UCSD-AML1 (cell line): ENCODE measurements around the gene ENAH.

ENCODE experiments used
- DNase-seq: peaks from one replicate; lab custom pipeline; 2025; ENCODE audit not compliant: unreplicated experiment; lab: John Stamatoyannopoulos, UW

The ENAH gene

DNA sequence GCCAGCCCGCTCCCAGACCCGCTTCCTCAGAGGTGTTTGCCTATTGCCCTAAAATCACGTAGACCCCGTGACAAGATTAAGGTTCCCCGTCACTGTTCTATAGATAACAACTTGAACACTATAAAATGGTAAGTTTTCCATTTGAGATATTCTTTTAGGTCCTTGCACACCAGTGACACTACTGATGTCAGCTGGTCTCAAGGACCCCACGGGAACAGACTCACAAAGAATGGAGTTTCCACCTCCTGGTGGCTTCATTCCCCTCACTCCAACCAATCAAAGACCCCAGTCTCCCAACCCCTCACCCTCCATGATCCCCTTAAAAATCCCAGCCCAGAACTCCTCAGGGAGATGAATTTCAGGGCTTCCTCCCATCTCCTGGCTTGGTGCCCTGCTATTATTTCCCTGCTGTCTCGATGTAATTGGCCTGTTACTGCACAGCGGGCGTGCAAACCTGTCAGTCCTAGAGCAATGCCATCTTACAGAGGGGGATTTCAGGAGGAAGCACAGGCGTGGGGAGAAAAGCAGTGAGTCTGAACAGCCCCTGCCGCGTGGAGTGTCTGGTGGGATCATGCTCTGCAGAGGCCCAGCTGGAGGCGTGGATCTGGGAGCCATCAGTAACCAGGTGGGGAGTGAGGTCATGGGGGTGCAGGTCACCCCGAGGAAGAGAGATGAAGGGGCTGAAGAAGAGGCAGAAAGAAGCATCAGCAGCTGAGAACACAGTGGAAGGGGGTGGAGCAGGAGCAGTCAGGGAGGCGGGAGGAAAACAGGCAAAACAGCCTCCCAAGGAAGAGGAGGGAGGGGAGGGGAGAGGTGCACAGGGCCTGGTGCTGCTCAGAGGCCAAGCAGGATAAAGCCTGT is 190.0 kb downstream of the ENAH start:
- DNase-seq: no peak

DNA sequence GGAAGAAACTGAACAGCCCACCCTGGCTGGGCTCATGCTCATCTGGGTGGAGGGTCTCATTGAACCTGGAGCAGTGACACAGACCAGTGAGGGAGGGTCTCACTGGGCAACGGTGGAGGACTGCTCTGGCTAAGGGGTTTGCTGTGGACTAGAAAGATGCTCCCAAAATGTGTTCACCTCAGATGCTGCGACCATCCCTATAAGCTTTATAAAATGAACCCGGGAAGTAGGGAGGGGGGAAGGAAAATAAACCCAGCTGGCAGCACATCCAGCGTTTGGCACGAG is 190.6 kb downstream of the ENAH start:
- no peak for DNase-seq

DNA sequence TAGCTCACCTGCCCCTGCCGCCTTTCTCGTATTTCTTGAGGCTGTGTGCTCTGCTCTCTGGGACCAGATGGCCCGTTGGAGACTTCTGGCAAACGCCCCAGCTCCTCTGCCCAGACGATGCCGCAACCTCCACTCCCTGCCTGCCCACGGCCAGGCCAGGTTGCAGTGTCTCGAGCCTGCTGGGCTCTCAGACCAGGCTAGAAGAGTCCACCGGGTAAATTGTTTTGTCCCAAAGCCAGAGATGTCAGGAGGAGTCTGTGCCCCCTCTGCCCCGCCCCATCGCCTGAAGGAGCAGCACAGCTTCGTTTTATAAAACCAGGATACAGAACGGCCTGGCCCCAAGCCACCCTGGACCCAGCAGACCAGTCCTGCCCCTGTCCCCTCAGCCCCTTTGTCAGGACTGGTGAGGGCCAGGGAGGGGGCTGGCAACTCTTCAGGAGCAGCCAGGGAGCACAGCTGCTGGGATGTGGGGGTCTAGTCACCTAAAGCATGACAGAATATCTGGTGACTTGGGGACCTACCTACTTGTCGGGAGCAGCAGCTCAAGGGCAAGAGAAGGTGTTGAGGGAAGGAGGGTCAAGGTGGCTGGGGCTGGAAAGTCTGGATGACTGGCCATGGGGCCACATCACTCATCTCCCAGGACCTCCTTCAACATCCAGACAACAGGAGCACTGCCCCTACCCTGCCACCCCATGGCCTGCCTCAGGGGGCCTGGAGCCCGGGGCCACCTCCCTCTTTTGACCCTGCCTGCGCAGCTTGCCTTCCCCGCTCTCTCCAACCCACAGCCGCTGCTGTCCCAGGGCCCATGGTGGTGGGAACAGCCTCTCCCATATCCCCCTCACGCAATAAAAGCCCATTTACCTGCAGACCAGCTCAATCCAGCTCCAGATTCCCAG is 191.1 kb downstream of the ENAH start:
- no peak for DNase-seq

DNA sequence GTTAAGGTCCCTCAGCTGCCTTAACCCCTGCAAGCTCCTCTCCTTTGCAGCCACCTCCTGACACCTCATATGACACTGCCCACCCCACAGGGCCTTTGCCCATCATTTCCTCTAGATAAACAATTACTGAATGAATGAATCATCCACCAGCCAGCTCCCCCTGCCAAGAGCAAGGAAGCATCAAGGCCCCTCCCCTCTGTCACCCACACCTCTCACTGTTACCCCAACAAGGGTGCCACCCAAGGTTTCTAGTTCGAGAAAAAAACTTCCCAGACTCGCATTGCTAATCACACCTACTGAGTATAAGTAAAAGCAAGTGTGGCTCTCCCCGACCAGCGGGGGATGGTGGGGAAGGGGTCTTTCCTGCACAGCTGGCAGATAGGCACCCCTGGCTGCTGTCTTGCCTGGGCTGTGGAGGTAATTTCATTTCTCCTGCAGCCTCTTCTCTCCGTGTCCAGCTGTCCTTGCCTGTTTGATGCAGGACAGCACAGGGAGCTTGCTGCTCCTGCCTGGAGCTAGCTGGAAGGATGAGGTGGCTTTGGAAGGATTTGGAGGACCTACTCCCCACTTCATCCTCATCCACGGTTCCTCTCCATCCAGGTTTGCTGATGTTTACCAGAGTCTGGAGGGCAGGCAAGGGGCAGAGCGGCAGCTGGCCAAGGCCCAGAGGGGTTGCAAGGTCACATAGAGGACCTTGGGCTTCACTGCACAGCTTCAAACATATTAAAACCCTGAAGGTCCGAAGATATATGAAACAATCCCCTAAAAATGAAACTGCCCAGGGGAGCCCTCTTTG is 192.0 kb downstream of the ENAH start:
- DNase-seq: no peak

DNA sequence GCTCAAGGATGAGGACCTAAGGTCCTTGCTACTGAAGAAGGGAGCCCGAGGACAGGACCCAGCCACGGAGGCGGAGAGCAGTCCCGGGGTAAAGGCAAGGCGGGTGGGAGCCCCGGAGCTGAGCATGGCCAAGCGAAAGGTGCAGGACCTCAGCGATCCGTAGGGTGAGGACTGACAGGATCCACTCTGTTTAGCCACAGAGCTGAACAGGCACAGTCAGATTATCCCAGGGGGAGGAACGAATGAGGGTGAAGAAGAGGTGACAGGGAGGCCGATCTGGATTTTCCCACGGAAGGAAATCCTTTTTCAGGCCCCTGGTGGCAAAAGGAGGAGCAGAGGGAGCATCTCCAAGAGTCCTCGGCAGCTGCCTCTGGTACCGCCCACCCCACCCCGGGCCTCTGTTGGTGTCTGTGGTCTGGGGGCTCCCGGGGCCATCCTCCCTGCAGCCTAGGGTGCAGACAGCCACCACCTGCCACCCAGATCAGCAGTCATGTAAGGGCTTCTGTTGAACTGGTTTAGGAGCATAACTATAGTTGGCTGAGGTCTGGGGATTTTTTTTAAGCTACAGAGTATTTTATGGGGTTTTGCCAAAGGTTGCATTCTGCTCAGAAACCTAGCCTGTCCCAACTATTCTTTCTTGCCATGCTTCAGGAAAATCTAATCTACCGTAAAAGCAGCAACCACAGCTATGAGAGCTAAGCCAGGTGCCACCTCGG is 192.7 kb downstream of the ENAH start:
- DNase-seq: no peak

DNA sequence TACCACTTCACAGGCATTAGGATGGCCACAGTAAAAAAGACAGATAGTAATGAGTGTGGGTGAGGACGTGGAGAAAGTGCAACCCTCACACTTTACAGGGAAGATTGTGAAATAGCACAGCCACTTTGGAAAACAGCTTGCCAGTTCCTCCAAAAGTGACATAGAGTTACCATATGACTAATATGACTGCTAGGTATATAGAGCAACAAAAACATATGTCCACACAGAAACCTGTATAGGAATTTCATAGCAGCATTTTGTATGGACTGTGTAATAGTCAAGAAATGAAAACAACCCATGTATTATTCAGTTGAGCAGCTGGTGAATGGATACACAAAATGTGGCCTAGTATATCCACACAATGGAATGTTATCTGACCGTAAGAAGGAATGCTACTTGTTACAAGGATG is 194.7 kb downstream of the ENAH start:
- DNase-seq: no peak

DNA sequence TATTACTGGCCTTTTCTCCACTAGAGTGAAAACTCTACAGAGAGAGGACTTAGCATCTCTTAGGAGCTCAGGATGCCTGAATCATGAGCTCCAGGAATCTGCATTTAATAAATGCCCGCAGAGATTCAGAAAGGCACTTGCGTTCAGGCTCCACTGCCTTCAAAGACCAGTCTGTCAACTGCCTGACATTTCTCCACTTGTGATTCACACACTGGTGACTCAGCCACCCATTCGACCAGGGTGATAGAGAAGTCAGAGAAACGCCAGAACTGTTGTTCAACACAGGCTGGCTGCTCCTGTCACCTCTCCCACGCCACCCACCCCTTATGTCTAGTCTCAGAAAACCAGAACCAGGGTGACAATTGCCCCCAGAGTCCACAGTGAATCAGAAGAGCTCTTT is 198.2 kb downstream of the ENAH start:
- DNase-seq: no peak

DNA sequence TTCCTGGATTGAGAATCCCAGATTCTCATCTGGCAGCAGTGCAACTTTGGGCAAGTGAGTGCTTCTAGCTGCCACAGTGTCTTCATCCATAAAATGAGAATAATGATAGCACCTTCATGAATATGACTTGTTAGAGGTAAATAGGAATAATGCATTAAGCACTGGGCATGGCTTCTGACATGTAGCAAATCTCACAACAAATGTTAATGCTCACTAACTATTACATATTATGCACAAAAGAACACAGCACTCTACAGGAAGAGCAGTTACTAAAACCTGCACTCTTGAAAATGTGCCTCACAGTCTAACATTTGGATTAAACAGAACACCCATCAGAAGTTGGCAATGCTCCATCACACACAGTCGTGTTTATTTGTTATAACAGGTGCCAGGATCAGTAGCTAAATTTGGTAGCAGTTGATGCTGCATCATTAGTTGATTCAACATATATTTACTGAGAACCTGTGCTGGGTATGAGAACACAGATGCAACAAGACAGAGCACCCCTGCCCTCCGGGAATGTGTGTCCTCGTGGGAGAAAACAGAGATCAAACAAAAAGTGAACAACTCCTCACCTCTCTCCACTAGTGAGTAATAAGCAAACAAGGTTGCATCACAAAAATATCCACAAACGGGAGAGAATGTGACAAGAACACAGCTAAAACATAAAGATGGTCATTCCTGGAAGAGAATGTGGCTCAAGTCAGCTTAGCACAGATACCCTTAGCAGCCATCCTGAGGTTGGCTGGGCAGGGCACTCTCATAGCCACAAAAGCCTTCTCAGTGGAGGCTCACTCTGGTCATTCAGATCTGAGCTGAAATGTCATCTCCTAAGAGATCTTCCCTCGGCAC is 198.9 kb downstream of the ENAH start:
- no peak for DNase-seq

DNA sequence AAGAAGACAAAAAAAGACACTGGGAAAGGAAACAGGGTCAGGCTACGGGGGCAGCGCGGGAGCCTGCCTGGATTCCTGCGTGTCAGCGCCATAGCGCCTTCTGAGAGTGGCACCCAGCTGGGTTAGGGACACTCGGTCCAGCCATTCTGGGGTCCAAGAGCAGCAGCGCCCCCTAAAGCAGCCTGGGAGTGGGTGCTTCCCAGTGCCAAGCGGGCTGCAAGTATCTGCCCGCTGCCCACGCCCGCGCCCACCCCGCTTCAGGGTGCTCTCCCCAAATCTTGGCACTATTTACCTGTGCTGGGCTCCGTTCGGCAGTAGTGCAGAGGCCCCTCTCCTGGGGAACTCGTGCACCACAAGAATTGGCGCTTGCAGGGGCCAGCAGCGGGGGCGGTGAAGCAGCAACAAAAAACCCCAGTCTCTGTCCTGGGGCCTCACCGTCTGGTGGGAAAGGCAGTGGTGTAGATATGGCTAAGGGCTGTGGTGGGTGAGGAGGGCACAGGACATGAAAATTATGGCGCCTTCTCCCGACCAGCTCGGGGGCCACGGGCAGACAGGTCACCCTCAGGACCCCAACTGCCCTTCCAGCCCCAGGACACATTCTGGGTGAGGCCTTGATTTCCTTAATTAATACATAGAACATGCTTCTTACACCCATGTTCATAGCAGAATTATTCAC is 200.9 kb downstream of the ENAH start:
- no peak for DNase-seq

DNA sequence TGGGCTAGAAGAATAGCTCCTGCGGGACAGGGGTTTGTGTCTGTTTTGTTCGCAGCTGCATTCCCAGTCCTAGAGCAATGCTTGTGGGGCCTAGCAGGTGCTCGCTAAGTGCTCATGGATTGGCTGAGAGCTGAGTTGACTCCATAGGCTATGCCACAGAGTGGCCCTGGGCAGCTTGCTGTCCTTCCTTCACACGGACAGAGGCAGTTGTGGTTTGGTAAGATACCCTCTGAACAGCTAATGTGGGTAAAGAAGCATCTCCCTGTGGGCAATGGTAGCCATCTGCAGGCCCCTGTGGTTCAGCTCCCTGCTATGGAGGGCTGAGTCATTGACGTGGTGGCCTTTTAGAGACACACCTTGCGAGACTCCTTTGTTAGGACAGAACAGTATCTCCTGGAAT is 201.6 kb downstream of the ENAH start:
- no peak for DNase-seq

DNA sequence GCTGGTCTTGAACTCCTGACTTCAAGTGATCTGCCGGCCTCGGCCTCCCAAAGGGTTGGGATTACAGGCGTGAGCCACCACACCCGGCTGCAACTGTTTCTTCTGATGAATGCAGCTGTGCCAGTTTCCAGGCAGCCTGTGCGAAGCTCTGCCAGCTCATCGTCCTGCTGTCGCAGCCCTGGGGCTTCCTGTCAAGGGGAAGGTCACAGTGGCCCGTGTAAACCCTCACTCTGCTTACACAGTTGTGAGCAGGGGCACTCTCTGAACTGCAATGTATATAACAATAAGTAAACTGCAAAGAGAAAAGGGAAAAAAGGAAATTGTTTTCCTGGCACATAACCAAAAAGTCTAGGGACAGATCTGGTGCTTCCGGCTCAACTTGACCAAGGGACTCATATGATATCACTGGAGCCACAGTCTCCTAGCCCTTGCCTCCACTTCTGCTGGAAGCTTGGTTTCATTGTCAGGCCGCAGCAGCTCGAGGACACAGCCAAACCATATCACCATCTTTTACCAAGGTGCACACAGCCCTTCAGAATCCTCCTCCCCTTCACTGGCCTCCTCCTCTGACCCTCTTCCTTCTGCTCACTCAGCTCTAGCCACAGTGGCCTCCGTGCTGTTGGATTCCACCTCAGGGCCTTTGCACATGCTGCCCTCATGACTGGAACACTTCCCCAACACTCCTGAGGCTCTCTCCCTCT is 202.3 kb downstream of the ENAH start:
- DNase-seq: no peak

DNA sequence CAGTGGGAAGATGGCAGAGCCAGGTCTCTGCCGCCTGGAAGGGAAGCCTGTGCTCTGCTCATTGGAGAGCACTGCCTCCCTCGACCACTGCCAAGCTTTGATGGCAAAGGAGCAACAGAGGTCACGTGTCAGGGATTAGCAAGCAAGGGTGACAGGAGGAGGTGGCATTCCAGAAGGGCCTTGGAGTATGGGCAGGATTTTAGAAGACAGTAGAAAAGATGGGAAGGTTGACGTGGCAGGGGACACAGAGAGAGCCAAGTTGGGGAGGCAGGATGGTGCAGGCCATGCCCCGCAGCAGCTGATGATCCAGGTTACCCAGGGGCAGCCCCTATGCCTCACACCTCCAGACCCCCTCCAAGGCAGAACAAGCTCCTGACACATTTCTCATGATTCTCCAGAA is 203.1 kb downstream of the ENAH start:
- DNase-seq: no peak

DNA sequence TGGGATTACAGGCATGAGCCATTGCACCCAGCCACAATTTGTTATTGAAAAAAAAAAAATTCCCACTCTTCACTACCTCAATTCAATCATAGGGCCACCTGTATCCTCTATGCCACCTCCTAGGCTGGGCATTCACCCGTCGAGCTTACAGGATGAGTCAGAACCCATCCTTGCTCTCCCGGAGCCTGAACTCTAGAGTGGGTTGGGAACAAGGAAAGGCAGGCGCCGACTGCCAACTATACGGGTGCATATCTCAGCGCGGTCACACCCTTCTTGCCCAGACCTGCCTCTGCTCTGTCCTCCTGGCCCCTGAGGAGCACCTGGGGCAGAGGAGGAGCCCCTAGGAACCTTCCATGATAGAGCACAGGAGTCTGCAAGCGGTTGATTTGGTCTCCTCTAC is 203.7 kb downstream of the ENAH start:
- no peak for DNase-seq

DNA sequence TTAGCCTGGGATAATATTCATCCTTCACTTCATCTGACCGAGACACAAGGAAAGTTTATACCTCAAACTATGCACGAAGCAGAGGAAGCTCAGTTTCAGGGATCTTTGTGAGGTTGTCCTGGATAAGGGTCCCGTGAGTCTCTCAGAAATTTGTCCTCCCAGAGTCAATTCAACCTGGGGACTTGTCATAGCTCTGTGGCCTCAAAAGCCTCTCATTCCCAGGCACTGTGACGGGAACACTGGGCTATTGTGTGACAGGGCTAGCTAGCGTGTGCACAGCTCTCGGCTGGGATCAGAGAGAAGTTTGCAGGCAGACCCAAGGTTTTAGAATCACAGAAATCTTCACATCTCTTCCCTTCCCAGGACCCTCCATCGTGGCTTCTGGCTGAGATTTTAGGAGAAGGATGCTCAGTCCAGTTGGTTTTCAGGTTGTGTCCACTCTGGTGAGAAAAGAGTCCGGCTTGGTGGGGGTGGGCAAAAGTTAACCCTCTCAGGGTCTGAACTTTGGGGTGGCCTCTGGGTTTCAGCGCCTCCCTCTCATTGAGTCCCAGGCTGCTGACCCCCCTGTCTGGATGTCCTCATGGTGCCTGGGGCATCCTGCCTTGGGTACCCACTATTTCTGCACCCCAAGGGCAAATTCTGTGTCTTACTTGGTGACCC is 204.6 kb downstream of the ENAH start:
- DNase-seq: no peak

DNA sequence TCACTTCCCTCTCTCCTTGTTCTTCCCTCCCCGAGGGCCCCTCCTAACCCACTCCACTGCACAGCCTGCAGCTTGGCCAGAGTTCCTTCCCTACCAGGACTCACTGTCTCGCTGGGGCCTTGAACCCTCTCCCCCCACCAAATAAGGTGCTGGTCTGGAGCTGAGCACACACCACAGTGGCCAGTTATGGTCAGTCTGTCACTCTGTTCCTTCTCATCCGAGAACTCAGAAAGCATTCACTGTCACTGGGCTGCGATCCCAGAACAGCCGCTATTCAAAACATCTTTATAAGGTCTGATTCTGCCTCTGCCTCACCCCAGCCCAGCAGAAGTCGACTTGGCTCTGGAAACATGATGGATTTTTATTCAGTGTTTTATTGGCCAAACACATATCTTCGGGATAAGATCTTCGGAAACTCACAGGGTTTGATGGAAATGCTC is 205.3 kb downstream of the ENAH start:
- DNase-seq: no peak

DNA sequence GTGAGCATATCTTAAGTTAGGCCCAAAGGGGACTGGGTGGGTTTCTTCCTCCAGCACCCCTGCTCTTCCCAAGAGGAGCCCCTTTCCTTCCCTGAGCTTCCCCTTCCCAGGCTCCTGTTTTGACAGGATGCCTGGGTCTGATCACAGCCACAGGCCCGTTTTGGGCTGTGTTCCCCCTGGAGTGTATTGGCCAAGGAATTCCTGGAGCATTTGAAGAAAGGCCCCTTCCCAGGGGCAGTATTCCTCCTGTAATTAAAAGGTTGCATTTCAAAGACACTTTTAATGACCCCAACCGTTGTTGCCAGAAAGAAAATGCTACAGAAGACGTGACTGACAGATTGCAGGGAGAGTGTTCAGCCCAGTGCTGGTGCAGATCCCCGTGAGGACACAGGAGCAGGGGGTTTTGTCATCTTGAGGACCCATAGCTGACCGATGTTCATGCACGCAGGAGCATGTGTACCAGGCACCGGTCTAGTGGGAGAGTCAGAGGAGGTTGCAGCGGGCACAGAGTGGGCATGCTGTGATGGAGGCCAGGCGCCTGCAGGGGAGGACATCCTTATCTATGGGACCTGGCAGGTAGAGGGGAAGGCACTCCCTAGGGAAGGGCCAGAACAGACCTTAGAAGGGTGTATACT is 205.8 kb downstream of the ENAH start:
- no peak for DNase-seq

DNA sequence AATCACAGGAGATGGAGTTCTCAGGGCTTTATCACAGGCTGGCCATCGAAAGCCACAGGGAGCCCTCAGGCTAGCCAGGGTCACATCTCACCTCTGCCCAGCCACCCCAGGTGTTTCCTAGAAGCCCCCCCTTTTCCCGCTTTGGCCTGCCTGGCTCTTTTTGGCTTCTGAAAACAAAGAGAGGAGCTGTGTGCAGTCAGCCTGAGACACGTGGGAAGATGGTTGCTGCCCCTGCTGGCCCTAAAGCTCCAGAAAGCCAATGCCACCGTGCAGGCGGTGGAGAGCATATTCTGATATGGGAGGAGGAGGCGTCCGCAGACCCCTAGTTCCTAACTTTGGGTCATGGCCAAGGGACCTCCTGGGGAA is 206.3 kb downstream of the ENAH start:
- no peak for DNase-seq
